Measurements from ENCODE around the gene SLC39A12. TPM values are rescaled to one million over a fixed set of nuclear protein-coding genes. Genes with fewer than 3 reads are reported as not detected.

The SLC39A12 gene
- total RNA-seq, 1 experiment from 2014 or later: not detected

DNA sequence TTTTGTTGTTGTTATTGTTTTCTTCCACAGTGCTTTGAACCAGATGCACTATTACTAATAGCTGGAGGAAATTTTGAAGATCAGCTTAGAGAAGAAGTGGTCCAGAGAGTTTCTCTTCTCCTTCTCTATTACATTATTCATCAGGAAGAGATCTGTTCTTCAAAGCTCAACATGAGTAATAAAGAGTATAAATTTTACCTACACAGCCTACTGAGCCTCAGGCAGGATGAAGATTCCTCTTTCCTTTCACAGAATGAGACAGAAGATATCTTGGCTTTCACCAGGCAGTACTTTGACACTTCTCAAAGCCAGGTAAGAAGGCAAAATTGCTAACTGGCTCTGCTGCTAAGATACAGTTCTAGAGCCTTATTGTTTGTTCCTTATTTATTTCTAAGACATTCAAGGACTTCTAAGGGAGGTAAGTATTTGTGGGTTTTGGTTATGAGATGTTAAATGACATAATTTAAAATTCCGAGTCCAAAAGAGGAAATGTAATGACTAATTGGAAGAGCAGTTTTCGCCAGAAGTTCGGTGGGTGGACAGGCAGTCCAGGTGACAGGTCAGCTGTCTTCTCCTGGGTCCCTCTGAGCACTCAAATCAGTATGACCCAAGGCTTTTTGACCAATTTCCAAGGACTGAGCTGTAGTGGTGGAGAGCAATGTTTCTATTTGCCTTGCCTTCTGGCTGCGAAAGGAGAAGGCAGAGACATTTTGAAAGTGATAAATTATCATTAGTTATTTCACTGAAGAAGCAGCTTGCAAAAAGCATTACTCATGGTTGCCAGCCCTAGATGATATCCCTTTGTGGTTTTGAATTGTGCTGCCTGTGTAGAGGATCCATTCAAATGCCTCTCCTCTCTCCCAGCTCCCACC is 10.1 kb downstream of the SLC39A12 start:
- H3K27me3 Mint-ChIP-seq (ENCODE audit: low read depth): no peaks in the 10 kb centered on the region
- ChIA-PET POLR2A (interaction anchor here (0.6 kb wide), 1 partner anchor 13 kb away, joined by 14 read pairs; no protein-coding TSS in a partner anchor), CTCF (no interaction called here)
- ATAC-seq: no peak
- no peak overlapping the region for H3K27ac Mint-ChIP-seq
- H3K9me3 Mint-ChIP-seq: peaks cover 25% of the 10 kb centered on the region
- H3K4me1 Mint-ChIP-seq: no peaks in the 10 kb centered on the region
- TF ChIP-seq, protein P1, sequence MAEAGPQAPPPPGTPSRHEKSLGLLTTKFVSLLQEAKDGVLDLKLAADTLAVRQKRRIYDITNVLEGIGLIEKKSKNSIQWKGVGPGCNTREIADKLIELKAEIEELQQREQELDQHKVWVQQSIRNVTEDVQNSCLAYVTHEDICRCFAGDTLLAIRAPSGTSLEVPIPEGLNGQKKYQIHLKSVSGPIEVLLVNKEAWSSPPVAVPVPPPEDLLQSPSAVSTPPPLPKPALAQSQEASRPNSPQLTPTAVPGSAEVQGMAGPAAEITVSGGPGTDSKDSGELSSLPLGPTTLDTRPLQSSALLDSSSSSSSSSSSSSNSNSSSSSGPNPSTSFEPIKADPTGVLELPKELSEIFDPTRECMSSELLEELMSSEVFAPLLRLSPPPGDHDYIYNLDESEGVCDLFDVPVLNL (CRISPR knock-in tag; IDR thresholded peaks at IDR 0.05; ENCODE audit: borderline replicate concordance, low read depth): no peak
- H3K4me3 Mint-ChIP-seq: no peak overlapping the region
- DNase-seq (ENCODE audit: low spot score): no peak
- peaks cover 11% of the 10 kb centered on the region for H3K36me3 Mint-ChIP-seq

DNA sequence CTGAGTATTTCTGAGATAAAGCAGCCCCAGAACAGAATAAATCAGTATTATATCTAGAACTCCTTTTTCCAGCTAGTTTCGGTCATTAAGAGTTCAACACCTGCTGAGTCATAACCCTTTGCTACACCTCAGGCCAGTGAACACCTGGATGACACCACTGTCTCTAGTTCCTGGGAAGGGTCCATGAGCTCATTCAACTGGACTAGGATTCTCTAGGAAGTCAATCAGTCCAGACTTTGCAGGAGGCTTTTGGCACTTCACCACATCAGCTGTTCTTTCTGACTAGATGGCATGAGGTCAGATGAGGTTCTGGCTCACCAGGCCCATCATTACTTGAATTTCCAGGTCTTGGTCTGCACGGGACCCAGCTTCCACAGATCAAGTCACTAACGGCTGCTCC is 11.7 kb downstream of the SLC39A12 start:
- ChIA-PET POLR2A (no interaction called here), CTCF (no interaction called here)
- Mint-ChIP-seq H3K36me3 (peaks cover 11% of the 10 kb centered on the region), H3K27me3 (ENCODE audit: low read depth) (no peaks in the 10 kb centered on the region), H3K4me3 (no peak overlapping the region), H3K9me3 (peaks cover 22% of the 10 kb centered on the region), H3K27ac (no peak overlapping the region), H3K4me1 (no peaks in the 10 kb centered on the region)
- ATAC-seq (no peak), DNase-seq (ENCODE audit: low spot score) (no peak)
- TF ChIP-seq ZNF138 (CRISPR knock-in tag; conservative IDR thresholded peaks at IDR 0.05) (no peak), NFYB (CRISPR knock-in tag; conservative IDR thresholded peaks at IDR 0.05; ENCODE audit: low read depth) (no peak), NR2C2 (CRISPR knock-in tag; IDR thresholded peaks at IDR 0.05) (no peak), TP53 (CRISPR knock-in tag; IDR thresholded peaks at IDR 0.05) (no peak), NFE2L1 (CRISPR knock-in tag; IDR thresholded peaks at IDR 0.05) (no peak)
- TF ChIP-seq, protein P2, sequence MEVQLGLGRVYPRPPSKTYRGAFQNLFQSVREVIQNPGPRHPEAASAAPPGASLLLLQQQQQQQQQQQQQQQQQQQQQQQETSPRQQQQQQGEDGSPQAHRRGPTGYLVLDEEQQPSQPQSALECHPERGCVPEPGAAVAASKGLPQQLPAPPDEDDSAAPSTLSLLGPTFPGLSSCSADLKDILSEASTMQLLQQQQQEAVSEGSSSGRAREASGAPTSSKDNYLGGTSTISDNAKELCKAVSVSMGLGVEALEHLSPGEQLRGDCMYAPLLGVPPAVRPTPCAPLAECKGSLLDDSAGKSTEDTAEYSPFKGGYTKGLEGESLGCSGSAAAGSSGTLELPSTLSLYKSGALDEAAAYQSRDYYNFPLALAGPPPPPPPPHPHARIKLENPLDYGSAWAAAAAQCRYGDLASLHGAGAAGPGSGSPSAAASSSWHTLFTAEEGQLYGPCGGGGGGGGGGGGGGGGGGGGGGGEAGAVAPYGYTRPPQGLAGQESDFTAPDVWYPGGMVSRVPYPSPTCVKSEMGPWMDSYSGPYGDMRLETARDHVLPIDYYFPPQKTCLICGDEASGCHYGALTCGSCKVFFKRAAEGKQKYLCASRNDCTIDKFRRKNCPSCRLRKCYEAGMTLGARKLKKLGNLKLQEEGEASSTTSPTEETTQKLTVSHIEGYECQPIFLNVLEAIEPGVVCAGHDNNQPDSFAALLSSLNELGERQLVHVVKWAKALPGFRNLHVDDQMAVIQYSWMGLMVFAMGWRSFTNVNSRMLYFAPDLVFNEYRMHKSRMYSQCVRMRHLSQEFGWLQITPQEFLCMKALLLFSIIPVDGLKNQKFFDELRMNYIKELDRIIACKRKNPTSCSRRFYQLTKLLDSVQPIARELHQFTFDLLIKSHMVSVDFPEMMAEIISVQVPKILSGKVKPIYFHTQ (CRISPR knock-in tag; IDR thresholded peaks at IDR 0.05): no peak
- TF ChIP-seq, protein P3, sequence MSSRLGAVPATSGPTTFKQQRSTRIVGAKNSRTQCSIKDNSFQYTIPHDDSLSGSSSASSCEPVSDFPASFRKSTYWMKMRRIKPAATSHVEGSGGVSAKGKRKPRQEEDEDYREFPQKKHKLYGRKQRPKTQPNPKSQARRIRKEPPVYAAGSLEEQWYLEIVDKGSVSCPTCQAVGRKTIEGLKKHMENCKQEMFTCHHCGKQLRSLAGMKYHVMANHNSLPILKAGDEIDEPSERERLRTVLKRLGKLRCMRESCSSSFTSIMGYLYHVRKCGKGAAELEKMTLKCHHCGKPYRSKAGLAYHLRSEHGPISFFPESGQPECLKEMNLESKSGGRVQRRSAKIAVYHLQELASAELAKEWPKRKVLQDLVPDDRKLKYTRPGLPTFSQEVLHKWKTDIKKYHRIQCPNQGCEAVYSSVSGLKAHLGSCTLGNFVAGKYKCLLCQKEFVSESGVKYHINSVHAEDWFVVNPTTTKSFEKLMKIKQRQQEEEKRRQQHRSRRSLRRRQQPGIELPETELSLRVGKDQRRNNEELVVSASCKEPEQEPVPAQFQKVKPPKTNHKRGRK (CRISPR knock-in tag; IDR thresholded peaks at IDR 0.05; ENCODE audit: borderline replicate concordance): no peak

DNA sequence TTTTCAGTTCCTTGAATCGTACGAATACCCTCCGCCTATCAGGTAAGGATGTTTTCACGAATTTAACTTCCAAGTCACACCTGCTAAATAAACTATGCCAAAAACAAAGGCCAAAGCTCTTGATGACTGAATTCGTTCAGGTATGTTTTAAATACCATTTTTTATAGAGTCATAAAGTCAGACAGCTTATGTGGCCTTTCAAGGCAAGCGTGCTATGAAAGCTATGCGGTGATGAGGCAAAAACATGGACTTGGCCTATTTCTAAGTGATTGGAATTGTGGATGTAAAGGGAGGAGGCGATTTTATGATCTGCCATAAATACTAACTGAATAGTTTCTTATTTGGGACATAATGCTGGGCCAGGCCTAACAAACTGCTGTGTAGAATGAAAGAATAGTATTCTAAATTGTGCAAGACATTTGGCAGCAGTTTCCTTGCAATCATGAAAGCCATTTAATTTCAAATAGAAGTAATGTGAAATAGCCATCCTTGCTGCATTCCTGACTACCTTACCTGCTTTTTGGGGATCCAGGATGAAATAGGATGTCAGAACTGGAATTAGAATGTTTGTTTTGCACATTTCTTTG is 14.0 kb downstream of the SLC39A12 start:
- ATAC-seq (no peak), DNase-seq (ENCODE audit: low spot score) (no peak)
- Mint-ChIP-seq H3K27ac (no peak overlapping the region), H3K4me3 (no peak overlapping the region), H3K4me1 (no peaks in the 10 kb centered on the region), H3K9me3 (peaks cover 25% of the 10 kb centered on the region), H3K27me3 (ENCODE audit: low read depth) (no peaks in the 10 kb centered on the region), H3K36me3 (no peaks in the 10 kb centered on the region)
- no peak for TF ChIP-seq ZNF138 (CRISPR knock-in tag; conservative IDR thresholded peaks at IDR 0.05)
- TF ChIP-seq, protein P4, sequence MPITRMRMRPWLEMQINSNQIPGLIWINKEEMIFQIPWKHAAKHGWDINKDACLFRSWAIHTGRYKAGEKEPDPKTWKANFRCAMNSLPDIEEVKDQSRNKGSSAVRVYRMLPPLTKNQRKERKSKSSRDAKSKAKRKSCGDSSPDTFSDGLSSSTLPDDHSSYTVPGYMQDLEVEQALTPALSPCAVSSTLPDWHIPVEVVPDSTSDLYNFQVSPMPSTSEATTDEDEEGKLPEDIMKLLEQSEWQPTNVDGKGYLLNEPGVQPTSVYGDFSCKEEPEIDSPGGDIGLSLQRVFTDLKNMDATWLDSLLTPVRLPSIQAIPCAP (CRISPR knock-in tag; IDR thresholded peaks at IDR 0.05): no peak
- TF ChIP-seq, protein P2 (CRISPR knock-in tag; IDR thresholded peaks at IDR 0.05): no peak
- TF ChIP-seq, protein P5, sequence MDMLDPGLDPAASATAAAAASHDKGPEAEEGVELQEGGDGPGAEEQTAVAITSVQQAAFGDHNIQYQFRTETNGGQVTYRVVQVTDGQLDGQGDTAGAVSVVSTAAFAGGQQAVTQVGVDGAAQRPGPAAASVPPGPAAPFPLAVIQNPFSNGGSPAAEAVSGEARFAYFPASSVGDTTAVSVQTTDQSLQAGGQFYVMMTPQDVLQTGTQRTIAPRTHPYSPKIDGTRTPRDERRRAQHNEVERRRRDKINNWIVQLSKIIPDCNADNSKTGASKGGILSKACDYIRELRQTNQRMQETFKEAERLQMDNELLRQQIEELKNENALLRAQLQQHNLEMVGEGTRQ (CRISPR knock-in tag; IDR thresholded peaks at IDR 0.05): no peak
- ChIA-PET POLR2A (no interaction called here), CTCF (no interaction called here)
